Embryonic facial prominence (tissue), 1 donor: ENCODE measurements around the gene MEGF6.

Experiments
- DNase-seq: peaks from one replicate; pipeline ENCODE4 v3.0.0-alpha.2; 2016; ENCODE audit errors: extremely low spot score

The MEGF6 gene

DNA sequence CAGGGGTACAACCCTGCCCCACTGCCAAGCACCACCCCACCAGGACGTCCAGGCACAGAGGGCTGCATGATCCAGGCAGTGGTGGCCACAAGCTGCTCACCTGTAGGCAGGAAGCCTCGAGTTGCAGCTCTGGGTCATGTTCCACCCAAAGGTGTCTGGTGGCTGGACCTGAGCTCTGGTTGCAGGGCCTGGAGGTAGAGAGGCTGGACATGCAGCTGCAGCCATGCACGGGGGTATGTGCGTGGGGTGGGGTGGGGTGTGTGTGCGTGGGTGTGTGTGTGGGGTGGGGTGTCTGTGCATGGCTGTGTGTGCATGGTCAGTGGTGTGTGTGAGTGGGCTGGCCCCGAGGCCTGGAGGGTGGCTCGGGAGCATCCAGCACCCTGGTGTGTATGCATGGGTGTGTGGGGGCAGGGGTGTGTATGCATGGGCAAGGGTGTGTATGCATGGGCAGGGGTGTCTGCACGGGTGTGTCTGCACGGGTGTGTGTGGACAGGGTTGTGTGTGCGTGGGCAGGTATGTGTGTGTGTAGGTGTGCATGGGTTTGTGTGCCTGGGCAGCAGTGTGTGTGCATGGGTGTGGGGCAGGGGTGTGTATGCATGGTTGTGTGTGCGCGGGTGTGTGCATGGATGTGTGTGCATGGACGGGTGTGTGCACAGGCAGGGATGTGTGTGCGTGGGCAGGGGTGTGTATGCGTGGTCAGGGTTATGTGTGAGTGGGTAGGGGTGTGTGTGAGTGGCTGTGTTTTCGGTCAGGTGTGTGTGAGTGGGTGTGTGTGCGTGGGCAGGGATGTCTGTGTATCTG lies 141.3 kb downstream of the MEGF6 start:
- no peak for DNase-seq

DNA sequence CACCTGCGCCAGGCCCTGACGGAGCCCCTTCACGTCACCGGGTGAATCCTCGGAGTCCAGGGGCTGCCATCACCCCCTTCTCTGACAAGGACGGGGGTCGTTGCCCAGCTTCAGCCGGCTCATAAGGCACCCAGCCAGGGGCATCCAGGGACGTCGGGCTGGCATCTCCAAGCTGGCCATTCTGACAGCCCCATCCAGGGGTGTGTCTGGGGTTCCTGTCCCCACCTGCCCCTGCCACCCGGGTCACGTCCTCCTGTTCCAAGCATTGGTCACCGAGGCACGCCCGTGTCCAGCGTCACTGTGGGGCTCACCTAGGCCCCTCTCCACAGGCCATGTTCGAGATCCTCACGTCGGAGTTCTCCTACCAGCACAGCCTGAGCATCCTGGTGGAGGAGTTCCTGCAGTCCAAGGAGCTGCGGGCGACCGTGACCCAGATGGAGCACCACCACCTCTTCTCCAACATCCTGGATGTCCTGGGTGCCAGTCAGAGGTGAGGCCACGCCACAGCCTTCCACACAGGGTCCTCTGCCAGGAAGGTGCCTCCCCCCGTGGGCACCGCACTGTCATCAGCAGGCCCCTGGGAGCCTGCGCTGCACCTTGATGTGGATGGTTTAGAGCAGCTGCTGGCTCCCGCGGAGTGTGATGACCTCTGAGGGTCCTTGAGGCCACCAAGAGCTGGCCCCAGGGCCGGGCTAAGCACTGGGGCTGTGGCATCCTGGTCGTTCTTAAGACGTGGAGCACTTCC lies 142.0 kb downstream of the MEGF6 start:
- DNase-seq, result no peak

DNA sequence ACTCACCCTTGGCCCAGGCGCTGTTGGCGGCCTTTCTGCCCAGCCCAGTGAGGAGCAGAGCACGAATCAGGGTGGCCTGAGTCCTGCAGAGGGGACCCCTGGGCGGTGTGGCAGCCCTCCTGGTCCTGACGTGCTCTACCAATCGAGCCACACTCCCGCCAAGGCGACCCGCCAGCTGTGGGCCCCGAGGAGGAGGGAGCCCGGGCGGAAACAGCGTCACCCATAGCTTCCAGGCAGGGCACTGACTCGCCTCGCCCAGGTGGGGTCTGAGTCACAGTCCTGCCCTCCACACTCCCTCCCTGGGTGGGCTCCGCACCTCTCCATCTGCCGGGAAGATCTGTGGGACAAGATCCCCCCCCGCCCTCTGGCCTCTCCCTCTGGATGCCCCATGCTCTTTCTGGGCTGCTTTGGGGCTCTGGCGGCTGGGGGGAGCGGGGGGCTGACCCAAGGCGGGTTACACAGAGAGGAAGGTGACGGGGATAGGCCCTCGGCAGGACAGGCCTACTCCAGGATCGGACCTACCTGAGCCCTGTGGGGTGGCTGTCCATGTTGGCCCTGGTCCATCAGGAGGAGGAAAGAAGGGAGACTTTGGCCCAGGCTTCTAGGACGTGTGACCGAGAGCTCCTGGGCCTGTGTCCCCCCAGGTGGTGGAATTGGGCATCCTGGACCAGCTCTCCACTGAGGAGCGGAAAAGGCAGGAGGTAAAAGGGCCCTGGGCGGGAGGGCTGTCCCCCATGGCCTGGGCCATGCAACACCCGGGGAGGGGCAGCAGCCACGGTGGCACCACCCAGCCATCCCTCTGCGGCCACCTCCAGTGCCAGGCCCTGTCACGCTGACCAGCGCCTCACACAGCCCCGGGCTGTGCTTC lies 142.8 kb downstream of the MEGF6 start:
- no peak for DNase-seq

DNA sequence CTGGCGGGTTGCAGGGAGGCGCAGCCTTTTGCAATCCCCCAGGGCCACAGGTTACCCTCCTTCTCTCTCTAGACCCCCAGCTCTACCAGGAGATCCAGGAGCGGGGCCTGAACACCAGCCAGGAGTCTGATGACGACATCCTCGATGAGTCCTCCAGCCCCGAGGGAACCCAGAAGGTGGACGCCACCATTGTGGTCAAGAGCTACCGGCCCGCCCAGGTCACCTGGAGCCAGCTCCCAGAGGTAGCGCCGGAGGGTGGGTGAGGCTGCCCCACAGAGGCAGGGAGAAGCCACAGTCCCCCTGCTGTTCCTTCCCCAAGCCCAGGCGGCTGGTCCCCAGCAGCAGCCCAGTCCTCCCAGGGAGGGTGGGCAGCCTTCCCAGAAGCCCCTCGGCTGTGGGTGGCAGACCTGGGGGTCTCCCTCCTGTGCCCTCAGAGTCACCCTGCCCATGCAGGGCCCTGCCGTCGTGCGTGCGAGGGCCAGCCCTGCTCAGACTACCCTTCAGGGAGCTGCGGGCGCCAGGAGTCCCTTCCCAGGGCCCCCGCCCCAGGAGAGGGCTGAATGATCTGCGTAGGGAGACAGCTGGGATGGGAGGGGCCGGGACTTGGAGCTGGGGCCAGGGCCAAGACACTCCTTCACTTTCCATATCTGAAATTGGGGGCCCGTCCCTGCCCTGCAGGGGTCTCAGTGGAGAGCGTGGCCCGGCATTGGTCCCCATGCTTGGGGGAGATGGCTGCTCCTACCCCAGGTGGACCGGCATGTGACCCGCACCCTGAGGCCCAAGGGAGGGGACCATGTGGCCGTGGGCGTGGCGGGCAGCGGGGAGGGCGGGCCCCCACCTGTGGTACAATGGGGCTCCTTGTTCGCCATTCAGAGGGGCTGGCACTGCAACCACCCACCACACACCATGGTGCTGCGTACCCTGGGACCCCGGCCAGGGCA lies 143.9 kb downstream of the MEGF6 start:
- no peak for DNase-seq

DNA sequence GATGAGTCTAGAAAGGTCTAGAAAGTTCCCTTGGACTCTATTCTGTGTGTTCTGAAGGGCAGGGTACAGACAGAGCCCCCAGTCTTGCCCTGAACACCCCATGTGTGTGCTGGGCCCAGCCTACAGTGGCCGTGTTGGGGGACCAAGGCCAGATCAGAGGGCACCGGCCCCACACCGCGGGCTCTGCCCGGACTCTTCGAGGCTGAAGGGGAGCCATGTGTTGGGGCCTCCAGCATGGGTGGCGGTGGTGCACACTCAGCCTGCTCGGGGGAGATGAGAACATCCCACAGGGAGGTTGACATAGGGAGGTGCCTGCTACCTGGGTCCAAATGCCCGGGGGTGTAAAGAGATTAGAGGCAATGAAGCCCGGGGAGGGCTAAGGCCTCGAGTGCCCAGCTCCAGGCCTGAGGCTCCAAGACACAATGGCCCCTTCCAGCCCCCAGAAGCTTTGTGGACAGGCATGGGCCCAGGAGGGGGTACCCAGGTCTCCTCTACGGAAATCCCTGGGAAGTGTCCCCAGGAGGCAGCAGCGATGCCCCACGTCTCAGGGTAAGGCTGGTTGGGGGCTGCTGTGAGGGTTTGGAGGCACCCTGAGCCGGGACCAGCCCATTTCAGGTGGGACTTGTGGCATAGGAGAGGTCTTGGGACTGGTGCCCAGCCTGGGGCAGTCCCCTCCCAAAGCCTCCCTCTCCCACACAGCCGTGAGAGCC lies 144.8 kb downstream of the MEGF6 start:
- DNase-seq, result no peak

DNA sequence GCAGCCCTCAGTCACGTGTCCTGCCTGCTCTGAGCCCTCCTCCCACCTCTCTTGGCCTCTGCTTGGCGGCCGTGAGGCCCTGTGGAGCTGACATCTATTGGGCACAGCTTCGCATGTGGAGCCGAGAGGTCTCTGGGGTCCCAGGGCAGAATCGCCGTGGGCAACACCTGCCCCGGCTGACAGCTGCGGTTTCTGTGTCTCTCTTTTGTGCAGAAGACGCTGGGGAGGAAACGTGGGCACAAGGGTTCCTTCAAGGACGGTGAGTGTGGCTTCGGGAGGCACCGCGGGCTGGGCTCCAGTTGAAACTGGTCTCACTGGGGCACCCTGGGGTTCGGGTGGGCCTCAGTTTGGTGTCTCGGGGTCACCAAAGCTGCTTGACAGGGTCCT lies 145.4 kb downstream of the MEGF6 start:
- no peak for DNase-seq

DNA sequence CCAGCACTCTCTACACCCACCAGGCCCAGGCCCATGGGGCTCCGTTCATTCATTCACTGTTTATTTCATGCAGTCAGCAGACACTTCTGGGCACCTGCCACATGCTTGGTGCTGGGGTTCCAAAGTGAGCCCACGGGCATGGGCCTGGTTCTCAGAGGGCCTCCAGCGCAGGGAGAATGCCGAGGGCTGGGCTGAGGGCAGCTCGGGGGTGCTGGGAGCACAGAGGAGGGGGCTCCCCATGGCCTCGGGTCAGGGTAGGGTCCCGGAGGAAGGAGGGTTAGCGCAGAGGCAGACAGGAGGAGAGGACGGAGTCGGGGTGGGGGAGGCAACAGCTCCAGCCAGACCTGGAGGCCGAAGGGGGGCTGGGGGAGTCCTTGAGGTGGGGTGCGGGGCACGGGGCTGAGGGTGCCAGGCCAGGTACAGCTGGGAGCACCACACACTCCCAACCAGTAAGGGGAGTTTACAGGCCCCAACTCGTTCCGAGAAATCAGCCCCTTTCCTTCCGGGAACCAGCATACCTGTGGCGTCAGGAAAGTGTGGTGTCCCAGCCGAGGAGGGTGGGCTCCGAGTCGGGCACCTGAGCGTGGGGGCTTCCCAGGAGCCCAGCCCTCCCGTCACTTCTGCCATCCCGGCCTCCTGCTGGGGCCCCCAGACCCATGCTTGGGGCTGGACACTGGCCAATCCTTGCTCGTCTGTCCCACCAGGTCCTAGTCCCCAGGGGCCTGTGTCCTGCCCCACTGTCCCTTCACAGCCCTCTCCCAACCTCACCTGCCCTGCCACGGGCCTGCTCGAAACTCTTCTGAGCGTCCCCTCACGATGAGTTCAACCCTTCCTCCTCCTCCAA lies 146.0 kb downstream of the MEGF6 start:
- DNase-seq, result no peak

DNA sequence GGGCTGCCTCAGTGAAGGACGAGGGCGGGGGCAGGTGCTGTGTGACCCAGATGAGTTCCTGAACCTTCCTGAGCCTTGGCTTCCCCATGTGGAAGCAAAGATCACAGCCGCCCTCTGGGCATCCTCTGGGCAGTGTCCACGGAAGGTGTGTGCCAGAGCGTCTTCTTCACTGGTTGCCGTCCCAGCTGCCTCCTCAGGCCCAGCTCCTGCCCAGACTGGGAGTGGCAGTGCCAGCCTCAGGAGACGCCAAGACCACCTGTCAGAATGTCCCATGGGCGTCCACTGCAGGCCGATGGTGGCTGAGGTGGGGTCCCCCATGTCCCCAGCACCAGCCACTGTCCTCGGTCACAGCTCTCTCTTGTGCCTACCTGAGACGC lies 146.7 kb downstream of the MEGF6 start:
- DNase-seq, result no peak

DNA sequence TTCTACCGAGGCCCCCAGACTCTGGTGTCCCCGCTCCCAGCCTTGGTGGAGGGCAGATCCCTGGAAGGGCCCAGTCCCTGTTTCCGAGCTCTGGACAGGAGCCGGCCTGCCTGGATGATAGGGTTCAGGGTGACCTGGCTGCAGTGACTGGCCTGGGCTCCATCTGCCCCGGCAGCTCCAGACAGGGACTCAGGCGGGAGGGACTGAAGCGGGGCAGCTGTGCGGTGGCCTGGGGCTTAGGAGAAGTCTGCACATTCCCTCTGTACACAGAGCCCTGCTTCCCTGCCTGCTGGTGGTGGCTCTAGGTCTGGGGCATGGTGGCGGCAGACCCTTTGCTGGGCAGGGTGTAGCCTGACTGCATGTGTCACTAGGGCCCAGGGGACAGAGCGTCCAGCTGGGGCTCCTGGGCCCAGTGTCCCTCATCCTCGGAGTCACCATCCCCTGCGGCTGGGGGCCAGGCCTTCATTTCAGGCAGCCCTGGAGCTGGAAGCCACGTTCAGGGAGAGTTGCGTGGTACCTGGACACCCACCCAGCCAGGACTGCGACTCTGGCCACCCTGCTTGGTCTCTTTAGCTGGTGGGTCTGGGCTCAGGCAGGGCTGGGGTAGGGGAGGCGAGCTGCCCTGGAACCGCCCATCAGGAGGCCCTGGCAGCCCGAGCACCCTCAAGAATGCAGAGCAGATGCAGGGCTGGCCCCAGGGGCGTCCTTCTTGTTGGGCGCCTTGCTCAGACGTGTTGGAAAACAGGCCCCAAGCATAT lies 147.2 kb downstream of the MEGF6 start:
- DNase-seq, result no peak

DNA sequence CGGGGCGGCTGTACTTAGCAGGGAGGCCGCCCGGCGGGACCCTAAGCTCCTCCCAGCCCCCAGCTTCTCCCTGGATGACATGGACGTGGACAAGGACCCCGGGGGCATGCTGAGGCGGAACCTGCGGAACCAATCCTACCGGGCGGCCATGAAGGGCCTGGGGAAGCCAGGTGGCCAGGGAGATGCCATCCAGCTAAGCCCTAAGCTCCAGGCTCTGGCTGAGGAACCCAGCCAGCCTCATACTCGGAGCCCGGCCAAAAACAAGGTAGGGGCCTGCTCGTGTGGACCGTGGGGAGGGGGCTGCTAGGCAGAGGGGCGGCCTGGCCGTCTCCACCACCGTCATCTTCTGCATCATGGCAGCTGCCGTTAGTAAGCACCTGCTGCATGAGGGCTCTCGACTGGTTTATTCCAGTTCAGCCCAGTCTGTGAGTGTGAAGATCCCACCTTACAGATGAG lies 147.9 kb downstream of the MEGF6 start:
- DNase-seq, result no peak

DNA sequence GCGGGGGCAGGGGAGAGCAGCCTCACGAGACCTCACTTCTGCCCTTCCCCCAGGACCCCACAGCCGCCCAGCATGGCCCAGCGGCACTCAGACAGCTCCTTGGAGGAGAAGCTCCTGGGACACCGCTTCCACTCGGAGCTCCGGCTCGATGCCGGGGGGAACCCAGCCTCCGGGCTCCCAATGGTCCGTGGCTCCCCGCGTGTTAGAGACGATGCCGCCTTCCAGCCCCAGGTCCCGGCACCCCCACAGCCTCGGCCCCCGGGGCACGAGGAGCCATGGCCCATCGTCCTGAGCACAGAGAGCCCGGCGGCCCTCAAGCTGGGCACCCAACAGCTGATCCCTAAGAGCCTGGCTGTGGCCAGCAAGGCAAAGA lies 148.3 kb downstream of the MEGF6 start:
- DNase-seq, result no peak

DNA sequence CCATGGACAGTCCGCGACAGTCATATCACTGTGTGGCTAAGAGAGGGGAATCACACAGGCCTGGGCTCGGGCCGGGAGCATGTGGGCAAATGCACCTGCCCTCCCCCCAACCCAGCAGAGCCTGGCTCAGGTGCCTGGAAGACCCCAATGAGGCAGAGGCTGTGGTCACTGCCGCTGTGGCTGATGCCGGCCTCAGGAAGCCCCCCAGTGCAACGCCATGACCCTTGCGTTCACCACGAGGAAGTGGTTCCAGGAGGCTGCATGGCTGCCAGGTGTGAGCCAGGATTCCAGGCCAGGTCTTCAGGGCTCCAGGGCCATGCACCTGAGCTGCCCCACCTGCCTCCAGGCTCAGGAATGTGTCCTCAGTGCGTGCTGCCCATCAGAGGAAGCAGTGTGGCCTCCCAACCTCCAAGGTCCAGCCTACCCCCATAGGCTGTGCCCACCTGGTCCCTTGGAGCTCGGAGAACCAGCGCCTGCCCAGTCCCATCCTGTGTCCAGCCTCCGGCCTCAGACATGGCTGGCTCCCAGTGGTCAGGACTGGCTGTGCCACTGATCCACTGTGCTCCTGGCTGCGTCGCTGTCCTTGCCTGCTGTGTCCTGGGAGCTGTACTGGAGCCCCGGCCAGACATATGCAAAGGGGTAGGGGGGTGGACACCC lies 148.8 kb downstream of the MEGF6 start:
- DNase-seq, result no peak

DNA sequence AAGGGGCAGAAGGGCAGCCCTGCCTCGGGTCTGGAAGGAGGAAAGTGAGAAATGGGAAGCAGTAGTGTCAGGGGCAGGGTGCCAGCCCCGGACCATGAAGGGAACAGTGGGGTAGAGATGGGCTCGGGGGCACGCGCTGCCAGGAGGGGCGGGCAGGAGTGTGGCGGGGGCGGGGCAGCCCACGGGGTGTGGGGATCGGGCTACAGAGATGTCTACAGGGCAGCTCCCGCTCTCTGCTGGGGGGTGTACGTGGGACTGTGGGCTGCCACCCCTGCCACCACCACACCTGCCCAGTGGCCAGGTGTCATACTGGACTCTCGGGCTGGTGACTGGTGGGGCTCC lies 149.4 kb downstream of the MEGF6 start:
- DNase-seq, result no peak

DNA sequence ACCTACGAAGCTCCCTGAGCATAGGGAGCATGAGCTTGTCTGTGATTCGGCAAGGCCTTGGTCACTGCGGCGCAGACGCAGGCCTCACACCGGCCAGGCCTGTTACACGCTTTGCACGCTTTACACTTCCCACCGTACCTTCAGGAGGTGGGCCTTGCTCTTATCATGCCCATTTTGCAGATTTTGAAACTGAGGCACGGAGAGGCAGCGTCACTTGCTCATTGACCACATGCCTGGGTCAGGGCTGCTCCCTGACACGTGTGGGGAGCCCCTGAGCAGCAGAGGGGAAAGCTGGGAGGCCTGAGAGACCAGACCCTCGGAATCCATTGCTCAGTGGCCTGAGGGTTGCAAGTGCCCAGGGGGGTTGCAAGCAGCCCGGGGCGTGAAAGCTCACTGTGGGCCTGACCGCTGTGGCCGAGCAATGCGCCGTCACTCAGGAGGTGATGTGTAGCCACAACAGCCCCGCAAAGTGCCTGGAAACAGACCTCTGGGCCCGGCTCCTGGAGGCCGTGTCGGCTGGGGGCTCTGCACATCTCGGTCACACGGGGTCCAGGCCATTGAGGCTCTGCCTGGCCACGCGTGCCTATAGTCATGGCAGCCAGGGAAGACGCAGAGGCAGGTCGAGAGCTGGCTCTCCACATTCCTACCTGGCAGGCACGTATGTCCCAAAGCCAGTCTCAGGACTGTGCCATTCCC lies 149.9 kb downstream of the MEGF6 start:
- no peak for DNase-seq

DNA sequence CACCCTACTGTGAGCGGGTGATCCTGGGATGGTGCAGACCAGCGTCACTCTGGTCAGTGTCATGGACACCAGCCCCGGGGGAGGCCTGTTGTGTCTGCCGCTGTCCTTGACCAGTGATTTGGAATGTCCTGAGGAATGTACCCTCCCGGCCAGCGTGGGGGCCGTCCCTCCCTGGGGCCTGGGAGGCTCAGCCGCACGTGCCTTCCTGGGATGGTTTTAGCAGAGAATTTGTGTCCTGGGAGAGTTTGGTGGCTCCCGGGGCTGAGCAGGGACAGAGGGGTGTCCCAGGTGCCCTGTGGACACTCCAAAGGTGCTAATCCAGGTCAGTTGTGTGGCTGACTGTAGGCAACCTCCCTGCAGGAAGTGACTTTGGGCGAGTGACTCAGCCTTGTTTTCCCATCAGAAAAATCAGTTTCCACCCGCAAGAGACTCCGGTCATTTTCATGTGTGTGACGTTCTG lies 150.6 kb downstream of the MEGF6 start:
- no peak for DNase-seq

DNA sequence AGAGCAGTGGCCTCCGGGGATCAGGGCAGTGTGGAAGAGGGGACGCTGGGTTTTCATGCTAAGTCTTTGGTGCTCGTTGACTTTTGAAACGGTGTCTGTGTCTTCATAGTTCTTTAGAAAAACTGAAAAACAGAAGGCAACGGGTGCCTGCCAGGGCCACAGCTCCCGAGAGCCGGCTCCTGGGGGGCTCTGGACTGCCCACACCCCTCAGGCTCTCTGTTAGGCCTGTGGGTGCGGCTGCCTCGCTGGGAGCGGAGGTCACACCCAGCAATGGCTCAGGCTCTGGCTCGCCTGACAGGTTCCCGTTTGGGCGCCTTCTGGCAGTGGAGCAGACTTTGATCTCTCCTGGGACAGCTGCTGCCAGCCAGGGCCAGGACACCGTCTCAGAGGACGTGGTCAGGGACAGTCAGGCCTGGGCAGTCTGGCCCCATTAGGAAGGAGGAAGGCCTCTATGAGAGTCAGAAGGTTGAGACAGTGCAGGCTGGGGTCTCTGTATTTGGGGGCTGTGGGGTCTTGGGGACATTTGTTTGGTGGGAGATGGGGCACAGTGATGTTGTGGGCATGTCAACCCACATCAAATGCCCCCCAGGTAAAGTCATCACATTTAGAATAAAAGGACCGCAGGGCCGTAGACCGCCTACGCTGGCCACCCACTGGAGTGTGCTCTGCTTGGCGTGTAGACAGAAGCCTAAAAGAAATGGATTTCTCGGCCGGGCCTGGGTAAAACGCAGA lies 151.2 kb downstream of the MEGF6 start:
- DNase-seq, result no peak
